Measurements from ENCODE around the gene KIAA1328.
A peak's percentile ranks its signal among the peaks of the same experiment; 100 is the strongest.

DNA sequence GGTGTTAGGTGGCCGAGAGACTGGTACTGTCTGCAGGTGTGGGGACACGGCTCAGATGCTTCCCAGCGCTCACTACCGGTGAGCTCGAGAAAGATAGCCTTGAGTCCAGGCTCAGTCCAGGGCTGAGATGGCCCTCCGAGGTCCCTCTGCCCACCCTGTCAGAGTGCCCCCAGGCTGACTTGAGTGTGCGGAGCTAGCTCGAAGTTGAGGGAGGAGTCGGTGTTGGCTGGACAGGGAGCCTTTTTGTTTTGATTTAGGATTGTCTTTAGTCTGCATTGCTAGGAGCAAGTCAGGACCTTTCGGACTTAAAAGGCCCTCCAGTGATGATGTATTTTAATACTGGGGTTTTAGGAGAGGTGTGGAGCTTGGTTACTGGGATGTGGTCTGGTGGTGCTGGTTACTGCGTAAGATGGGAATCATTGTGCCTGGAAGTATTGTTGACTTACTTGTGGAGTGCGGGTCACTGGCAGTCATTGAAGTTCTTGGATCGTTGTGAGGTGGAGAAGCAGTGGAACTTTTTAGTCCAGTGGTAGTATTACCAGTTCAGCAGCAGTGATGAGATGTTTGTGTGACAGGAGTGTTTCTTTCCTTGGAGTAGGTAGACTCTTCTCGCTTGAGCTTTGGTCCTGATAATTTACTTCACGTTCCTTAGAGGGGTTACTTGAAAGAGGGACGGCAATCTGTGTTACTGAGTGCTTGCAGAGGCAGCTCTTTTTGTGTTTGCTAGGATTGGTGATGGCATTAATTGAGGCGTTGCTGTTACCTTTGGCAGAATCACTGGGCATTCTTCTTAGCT lies 633 bp downstream of the KIAA1328 start:
- TF ChIP-seq CTCF (IDR thresholded peaks at IDR 0.05) = peak; percentile 6; the same call in 1 of the 2 replicates
- TF ChIP-seq RAD21 (IDR thresholded peaks at IDR 0.05; ENCODE audit: low read length) = no peak
- TF ChIP-seq YY1 (IDR thresholded peaks at IDR 0.05; ENCODE audit: low read depth) = no peak
- TF ChIP-seq NFIC (IDR thresholded peaks at IDR 0.05; ENCODE audit: borderline replicate concordance) = no peak
- no peak for TF ChIP-seq RFX5 (IDR thresholded peaks at IDR 0.05; ENCODE audit: low read length)
- TF ChIP-seq GABPA (IDR thresholded peaks at IDR 0.05; ENCODE audit: low read depth) = no peak
- TF ChIP-seq SIN3A (IDR thresholded peaks at IDR 0.05; ENCODE audit: borderline replicate concordance, low read depth, low read length) = no peak
- TF ChIP-seq TCF12 (IDR thresholded peaks at IDR 0.05) = no peak
- TF ChIP-seq FOXJ3 (CRISPR knock-in tag; IDR thresholded peaks at IDR 0.05) = no peak
- no peak for TF ChIP-seq FOXM1 (IDR thresholded peaks at IDR 0.05; ENCODE audit: low read depth)
- no peak for TF ChIP-seq EZH2phosphoT487 (IDR thresholded peaks at IDR 0.05; ENCODE audit: borderline replicate concordance, low read depth)
- no peak; the same call in 1 of the 2 replicates for TF ChIP-seq RCOR1 (IDR thresholded peaks at IDR 0.05; ENCODE audit: low read length)
- no peak for TF ChIP-seq MAX (IDR thresholded peaks at IDR 0.05; ENCODE audit: low read depth)
- TF ChIP-seq NRF1 (IDR thresholded peaks at IDR 0.05; ENCODE audit: low read depth, low read length) = no peak

Measured in SK-N-SH (cell line).